Stomach (tissue), 9 donors: ENCODE measurements around the gene ARHGEF12. TPM values are rescaled to one million over a fixed set of nuclear protein-coding genes. Genes with fewer than 3 reads are reported as not detected.

Experiments used
- DNase-seq, 2 donors: peaks; one replicate each; pipeline versions ENCODE4 v3.0.0 to v3.0.0-alpha.2; 2013 to 2019
- H3K27ac ChIP-seq, 5 donors: fragments of 200-600 bp in 4 of 5; sonication (generic) in 4 of 5; one replicate each; pipeline ENCODE4 v1.5.1; 2013 to 2019; ENCODE audit warnings: mild to moderate bottlenecking in 1 of 5, moderate library complexity in 1 of 5
- H3K27me3 ChIP-seq, 3 donors: fragments of 200-600 bp; sonication (generic); one replicate each; pipeline ENCODE4 v1.5.1; 2017 to 2019; ENCODE audit warnings: mixed run types in 1 of 3
- H3K36me3 ChIP-seq, 4 donors: fragments of 200-600 bp; sonication (generic); 1 replicate in 3 of 4; 2 replicates in 1 of 4; pipeline ENCODE4 v1.5.1; 2016 to 2019
- H3K4me1 ChIP-seq, 4 donors: fragments of 200-600 bp; sonication (generic); one replicate each; pipeline ENCODE4 v1.5.1; 2016 to 2019
- H3K4me3 ChIP-seq, 4 donors: fragments of 200-600 bp; sonication (generic) in 3 of 4; one replicate each; pipeline ENCODE4 v1.5.1; 2016 to 2019; ENCODE audit warnings: mild to moderate bottlenecking in 1 of 4
- H3K9me3 ChIP-seq, 4 donors: fragments of 200-600 bp; sonication (generic); one replicate each; pipeline ENCODE4 v1.5.1; 2016 to 2019
- EP300 ChIP-seq: sonication (generic); formaldehyde crosslinking; IDR thresholded peaks from one replicate; pipeline ENCODE4 v1.6.1; 2017; ENCODE audit warnings: antibody characterized with exemption
- POLR2A ChIP-seq, 4 donors: fragments of 450-650 bp; IDR thresholded peaks; one replicate each; pipeline ENCODE4 v1.6.1; 2016; ENCODE audit warnings: antibody characterized with exemption in 4 of 4, control low read depth in 2 of 4, mild to moderate bottlenecking in 1 of 4, moderate library complexity in 1 of 4
- POLR2AphosphoS5 ChIP-seq, 3 donors: sonication (generic); formaldehyde crosslinking; IDR thresholded peaks; one replicate each; pipeline ENCODE4 v1.6.1; 2016; ENCODE audit warnings: antibody characterized with exemption in 3 of 3
- WGBS, 5 donors: extraction: QIAGEN DNeasy Blood & Tissue Kit in 3 of 5; methylation state at CpG; one replicate each; pipeline versions ENCODE4 v1.1.5 to v1.1.7; 2013 to 2018; 5-methylcytosine and 5-hydroxymethylcytosine counted together
- intact Hi-C: fragments of 100-400 bp; cut with DNase I; formaldehyde crosslinking; loops from one replicate; pipeline ENCODE4 v1.15.1; 2023; ENCODE audit warnings: low total_unique reads
- polyA plus RNA-seq, 3 donors: library from polyadenylated mRNA; stranded (reverse); fragments of 200-250 nt; gene quantifications; one replicate each; pipeline ENCODE4 v1.2.3, GENCODE V29; 2013
- total RNA-seq, 5 donors: library from RNA; depleted of rRNA; stranded (reverse); fragments of >200 nt; gene quantifications; one replicate each; pipeline versions ENCODE4 v1.1.0 to v1.2.3, GENCODE V29; 2014 to 2016
- TF ChIP-seq, protein P1 (sequence below), 7 experiments: fragments of 450-650 bp in 4 of 7; fragments of 200-600 bp in 3 of 7; sonication (generic) in 3 of 7; IDR thresholded peaks; one replicate each; pipeline ENCODE4 v1.5.1; 2016 to 2019; ENCODE audit warnings: antibody characterized with exemption in 7 of 7, control low read depth in 2 of 7, mild to moderate bottlenecking in 1 of 7
- donor health status: healthy with polysubstance abuse.
- donor health status: Bipolar disorder and iron deficiency.
- donor health status: healthy.

Gene ARHGEF12
- total and polyA plus RNA-seq, 8 donors = 11.5 to 186 (median 43.5) TPM

DNA sequence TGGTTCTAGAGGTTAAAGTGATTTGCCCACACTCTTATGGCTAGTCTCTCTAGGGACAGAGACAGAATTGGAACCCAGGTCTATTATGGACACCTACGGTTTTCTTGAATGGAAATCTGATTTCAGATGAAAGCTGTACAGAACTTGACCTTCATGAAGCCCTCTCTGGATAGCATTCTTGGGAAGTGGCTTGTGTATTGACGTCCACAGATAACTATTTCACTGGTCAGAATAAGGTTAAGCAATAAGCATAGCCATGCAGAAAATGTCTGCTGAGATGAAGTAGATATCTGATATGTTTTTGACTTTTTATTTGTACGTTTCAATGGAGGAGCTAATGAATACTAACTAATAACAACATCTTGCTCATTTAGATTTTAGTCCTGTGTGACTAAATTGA is 10.0 kb upstream of the ARHGEF12 start:
- peak overlapping the region in 3 of 4 donors; percentile 67 to 73 (median 73) for H3K4me3 ChIP-seq
- peaks cover 1 to 41% (median 27%) of the 10 kb centered on the region in 4 donors for H3K4me1 ChIP-seq
- WGBS, 5 donors = 53 to 65% (median 60%) methylated on average over 3 of the region's 3 CpGs
- H3K27me3 ChIP-seq = peaks cover 0 to 8% (median 0%) of the 10 kb centered on the region in 3 donors
- peaks cover 0 to 13% (median 11%) of the 10 kb centered on the region in 4 donors for H3K36me3 ChIP-seq
- no peak for DNase-seq
- H3K9me3 ChIP-seq = no peaks in the 10 kb centered on the region
- peak overlapping the region in 4 of 5 donors; percentile 85 to 94 (median 92) for H3K27ac ChIP-seq
- TF ChIP-seq POLR2AphosphoS5 (IDR thresholded peaks at IDR 0.05) (peak in 1 of 3 donors; percentile 35), POLR2A (IDR thresholded peaks at IDR 0.05) (no peak)
- intact Hi-C loops = no loop called here

DNA sequence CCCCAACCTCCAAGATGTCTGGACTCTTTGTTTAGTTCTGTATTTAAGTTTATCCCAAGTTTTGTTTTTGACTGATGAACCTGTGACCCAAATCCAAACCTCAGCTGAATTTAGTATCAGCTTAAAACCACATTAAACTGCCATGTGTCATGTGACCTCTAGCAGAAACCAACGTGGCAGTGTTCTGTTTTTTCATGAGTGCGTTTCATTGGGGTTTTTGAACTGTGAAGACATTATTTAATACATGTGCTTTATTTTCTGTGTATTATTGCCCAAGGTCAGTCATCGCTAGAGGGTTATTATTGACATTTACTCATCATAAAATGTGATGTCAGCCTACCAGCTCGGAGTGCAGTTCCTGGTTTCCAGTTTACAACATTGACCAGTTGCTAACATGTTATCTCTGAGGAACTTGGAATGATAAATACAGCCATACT is 9.3 kb upstream of the ARHGEF12 start:
- H3K4me1 ChIP-seq = peaks cover 7 to 47% (median 33%) of the 10 kb centered on the region in 4 donors
- peaks cover 0 to 8% (median 0%) of the 10 kb centered on the region in 3 donors for H3K27me3 ChIP-seq
- peak overlapping the region in 4 of 5 donors; percentile 10 to 94 (median 70) for H3K27ac ChIP-seq
- TF ChIP-seq, protein P1, sequence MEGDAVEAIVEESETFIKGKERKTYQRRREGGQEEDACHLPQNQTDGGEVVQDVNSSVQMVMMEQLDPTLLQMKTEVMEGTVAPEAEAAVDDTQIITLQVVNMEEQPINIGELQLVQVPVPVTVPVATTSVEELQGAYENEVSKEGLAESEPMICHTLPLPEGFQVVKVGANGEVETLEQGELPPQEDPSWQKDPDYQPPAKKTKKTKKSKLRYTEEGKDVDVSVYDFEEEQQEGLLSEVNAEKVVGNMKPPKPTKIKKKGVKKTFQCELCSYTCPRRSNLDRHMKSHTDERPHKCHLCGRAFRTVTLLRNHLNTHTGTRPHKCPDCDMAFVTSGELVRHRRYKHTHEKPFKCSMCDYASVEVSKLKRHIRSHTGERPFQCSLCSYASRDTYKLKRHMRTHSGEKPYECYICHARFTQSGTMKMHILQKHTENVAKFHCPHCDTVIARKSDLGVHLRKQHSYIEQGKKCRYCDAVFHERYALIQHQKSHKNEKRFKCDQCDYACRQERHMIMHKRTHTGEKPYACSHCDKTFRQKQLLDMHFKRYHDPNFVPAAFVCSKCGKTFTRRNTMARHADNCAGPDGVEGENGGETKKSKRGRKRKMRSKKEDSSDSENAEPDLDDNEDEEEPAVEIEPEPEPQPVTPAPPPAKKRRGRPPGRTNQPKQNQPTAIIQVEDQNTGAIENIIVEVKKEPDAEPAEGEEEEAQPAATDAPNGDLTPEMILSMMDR (IDR thresholded peaks at IDR 0.05) = no peak
- no peak for TF ChIP-seq EP300
- no peak for TF ChIP-seq POLR2A (IDR thresholded peaks at IDR 0.05)
- no peak for TF ChIP-seq POLR2AphosphoS5 (IDR thresholded peaks at IDR 0.05)
- H3K36me3 ChIP-seq = peaks cover 0 to 13% (median 11%) of the 10 kb centered on the region in 4 donors
- no peak overlapping the region for H3K4me3 ChIP-seq
- DNase-seq = no peak
- intact Hi-C loops = no loop called here
- no peaks in the 10 kb centered on the region for H3K9me3 ChIP-seq
- 21 to 31% (median 22%) methylated on average over 4 of the region's 4 CpGs for whole genome bisulfite sequencing, 5 donors

DNA sequence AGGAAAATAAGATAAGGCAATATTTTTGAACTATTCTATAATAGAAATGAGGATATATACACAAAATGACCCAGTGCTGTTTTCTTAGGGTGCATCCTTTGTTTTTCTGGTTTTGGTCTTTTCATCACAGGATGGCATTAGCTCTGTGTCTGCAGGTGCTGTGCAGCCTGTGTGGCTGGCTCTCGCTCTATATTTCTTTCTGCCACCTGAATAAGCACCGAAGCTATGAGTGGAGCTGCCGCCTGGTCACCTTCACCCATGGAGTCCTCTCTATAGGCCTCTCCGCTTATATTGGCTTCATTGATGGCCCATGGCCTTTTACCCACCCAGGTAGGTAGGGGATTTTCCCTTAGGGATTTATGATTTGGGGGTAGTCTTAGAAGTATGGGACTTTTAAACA is 8.9 kb upstream of the ARHGEF12 start:
- intact Hi-C loops = no loop called here
- DNase-seq = no peak
- Histone ChIP-seq H3K4me3 (no peak overlapping the region), H3K4me1 (peaks cover 7 to 52% (median 38%) of the 10 kb centered on the region in 4 donors), H3K9me3 (no peaks in the 10 kb centered on the region), H3K27ac (peak overlapping the region in 3 of 5 donors; percentile 47 to 94 (median 92)), H3K36me3 (peaks cover 0 to 13% (median 11%) of the 10 kb centered on the region in 4 donors), H3K27me3 (peaks cover 0 to 8% (median 0%) of the 10 kb centered on the region in 3 donors)
- TF ChIP-seq, protein P1 (IDR thresholded peaks at IDR 0.05) = no peak
- no peak for TF ChIP-seq POLR2A (IDR thresholded peaks at IDR 0.05)
- no peak for TF ChIP-seq POLR2AphosphoS5 (IDR thresholded peaks at IDR 0.05)
- no peak for TF ChIP-seq EP300
- 87 to 94% (median 92%) methylated on average over 4 of the region's 4 CpGs for WGBS, 5 donors

DNA sequence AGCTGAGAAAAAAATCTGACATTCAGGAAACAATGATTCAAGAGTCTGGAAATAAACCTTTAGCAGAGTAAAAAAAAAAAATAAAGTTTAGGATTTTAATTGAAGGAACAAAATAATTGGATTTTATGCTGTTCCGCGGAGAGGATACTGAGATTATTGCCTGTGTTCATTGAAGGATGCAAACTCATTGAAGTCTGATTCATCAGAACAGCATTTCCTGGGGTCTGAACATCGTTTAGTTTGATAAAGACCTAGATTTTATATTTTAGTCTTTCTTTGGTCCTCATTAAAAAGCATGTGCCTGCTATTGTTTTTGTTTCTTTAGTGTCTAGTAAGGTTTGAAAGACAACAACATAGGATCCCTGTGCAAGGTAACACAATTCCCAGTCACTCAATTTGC is 6.7 kb upstream of the ARHGEF12 start:
- intact Hi-C loops = no loop called here
- no peak for DNase-seq
- peaks cover 7 to 73% (median 51%) of the 10 kb centered on the region in 4 donors for H3K4me1 ChIP-seq
- H3K27me3 ChIP-seq = peaks cover 0 to 8% (median 0%) of the 10 kb centered on the region in 3 donors
- WGBS, 5 donors = 85 to 92% (median 89%) methylated on average over 3 of the region's 3 CpGs
- H3K9me3 ChIP-seq = no peaks in the 10 kb centered on the region
- no peak overlapping the region for H3K27ac ChIP-seq
- TF ChIP-seq POLR2A (IDR thresholded peaks at IDR 0.05) = no peak
- no peak for TF ChIP-seq POLR2AphosphoS5 (IDR thresholded peaks at IDR 0.05)
- no peak for TF ChIP-seq EP300
- TF ChIP-seq, protein P1 (IDR thresholded peaks at IDR 0.05) = no peak
- peaks cover 0 to 13% (median 11%) of the 10 kb centered on the region in 4 donors for H3K36me3 ChIP-seq
- H3K4me3 ChIP-seq = no peak overlapping the region

DNA sequence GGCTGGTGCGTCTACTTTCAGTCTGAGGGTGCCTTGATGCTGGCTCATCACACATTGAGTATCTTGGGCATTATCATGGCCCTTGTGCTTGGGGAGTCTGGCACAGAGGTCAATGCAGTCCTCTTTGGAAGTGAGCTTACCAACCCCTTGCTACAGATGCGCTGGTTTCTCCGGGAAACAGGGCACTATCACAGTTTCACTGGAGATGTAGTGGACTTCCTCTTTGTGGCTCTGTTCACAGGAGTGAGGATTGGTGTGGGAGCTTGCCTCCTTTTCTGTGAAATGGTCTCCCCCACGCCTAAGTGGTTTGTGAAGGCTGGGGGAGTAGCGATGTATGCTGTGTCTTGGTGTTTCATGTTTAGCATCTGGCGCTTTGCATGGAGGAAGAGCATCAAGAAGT is 6.2 kb upstream of the ARHGEF12 start:
- peaks cover 7 to 71% (median 47%) of the 10 kb centered on the region in 4 donors for H3K4me1 ChIP-seq
- TF ChIP-seq POLR2A (IDR thresholded peaks at IDR 0.05) (no peak), EP300 (no peak), POLR2AphosphoS5 (IDR thresholded peaks at IDR 0.05) (no peak)
- TF ChIP-seq, protein P1 (IDR thresholded peaks at IDR 0.05) = no peak

More for the DNA sequence above, 6.2 kb upstream of the ARHGEF12 start:
- no peak overlapping the region for H3K4me3 ChIP-seq
- H3K9me3 ChIP-seq = no peaks in the 10 kb centered on the region
- no peak for DNase-seq
- intact Hi-C loops = no loop called here
- H3K36me3 ChIP-seq = peaks cover 0 to 13% (median 11%) of the 10 kb centered on the region in 4 donors
- WGBS, 5 donors = 93 to 97% (median 96%) methylated on average over 6 of the region's 6 CpGs
- no peak overlapping the region for H3K27ac ChIP-seq
- H3K27me3 ChIP-seq = peaks cover 0 to 6% (median 0%) of the 10 kb centered on the region in 3 donors
